Measurements from ENCODE around the gene SMC2.
A peak's percentile ranks its signal among the peaks of the same experiment; 100 is the strongest.

The SMC2 gene

DNA sequence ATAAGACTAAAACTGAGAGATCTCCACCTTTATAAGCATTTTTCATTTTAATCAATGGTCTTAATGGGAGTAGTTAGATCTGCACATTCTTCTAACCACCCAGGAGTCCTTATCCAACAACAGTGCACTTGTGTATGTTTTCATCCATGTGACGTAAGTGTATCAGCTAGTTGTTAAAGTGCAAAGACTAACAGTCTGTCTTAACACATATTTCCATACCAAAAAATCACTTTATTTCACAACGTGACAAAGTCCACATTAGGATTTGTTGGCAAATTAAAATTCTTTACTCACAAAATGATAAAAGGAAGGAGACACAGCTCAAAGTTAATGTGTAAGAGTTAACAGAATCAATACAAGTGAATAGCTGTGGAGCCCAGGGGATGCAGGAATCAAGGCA lies 1.9 kb upstream of the SMC2 start:
- TF ChIP-seq, protein P1, sequence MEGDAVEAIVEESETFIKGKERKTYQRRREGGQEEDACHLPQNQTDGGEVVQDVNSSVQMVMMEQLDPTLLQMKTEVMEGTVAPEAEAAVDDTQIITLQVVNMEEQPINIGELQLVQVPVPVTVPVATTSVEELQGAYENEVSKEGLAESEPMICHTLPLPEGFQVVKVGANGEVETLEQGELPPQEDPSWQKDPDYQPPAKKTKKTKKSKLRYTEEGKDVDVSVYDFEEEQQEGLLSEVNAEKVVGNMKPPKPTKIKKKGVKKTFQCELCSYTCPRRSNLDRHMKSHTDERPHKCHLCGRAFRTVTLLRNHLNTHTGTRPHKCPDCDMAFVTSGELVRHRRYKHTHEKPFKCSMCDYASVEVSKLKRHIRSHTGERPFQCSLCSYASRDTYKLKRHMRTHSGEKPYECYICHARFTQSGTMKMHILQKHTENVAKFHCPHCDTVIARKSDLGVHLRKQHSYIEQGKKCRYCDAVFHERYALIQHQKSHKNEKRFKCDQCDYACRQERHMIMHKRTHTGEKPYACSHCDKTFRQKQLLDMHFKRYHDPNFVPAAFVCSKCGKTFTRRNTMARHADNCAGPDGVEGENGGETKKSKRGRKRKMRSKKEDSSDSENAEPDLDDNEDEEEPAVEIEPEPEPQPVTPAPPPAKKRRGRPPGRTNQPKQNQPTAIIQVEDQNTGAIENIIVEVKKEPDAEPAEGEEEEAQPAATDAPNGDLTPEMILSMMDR (IDR thresholded peaks at IDR 0.05) = no peak

GRCh38 chr9:104092875-104093600 lies 1.1 kb upstream of the SMC2 start:
- Mint-ChIP-seq H3K9me3 (peaks cover 9% of the 10 kb centered on the region), H3K36me3 (ENCODE audit: low read depth) (peaks cover 27% of the 10 kb centered on the region), H3K27ac (peak overlapping the region; percentile 100), H3K27me3 (ENCODE audit: low read depth, poor library complexity) (no peaks in the 10 kb centered on the region), H3K4me1 (peaks cover 65% of the 10 kb centered on the region), H3K4me3 (peak overlapping the region; percentile 93)
- no peak for DNase-seq
- TF ChIP-seq, protein P1 (IDR thresholded peaks at IDR 0.05) = no peak

More for the DNA sequence above, 1.9 kb upstream of the SMC2 start:
- H3K27ac Mint-ChIP-seq = no peak overlapping the region
- peak overlapping the region; percentile 93 for H3K4me3 Mint-ChIP-seq
- no peak for DNase-seq
- no peaks in the 10 kb centered on the region for H3K27me3 Mint-ChIP-seq (ENCODE audit: low read depth, poor library complexity)
- H3K4me1 Mint-ChIP-seq = peaks cover 65% of the 10 kb centered on the region
- peaks cover 9% of the 10 kb centered on the region for H3K9me3 Mint-ChIP-seq
- peaks cover 24% of the 10 kb centered on the region for H3K36me3 Mint-ChIP-seq (ENCODE audit: low read depth)

GRCh38 chr9:104094534-104095015 lies 466 bp downstream of the SMC2 start:
- Mint-ChIP-seq H3K27ac (peak overlapping the region; percentile 100), H3K36me3 (ENCODE audit: low read depth) (peaks cover 19% of the 10 kb centered on the region)

GRCh38 chr9:104099630-104100029 lies 5.5 kb downstream of the SMC2 start:
- TF ChIP-seq, protein P1 (IDR thresholded peaks at IDR 0.05) = no peak
- DNase-seq = no peak
- Mint-ChIP-seq H3K9me3 (no peaks in the 10 kb centered on the region), H3K27ac (no peak overlapping the region), H3K27me3 (ENCODE audit: low read depth, poor library complexity) (no peaks in the 10 kb centered on the region), H3K36me3 (ENCODE audit: low read depth) (peaks cover 40% of the 10 kb centered on the region), H3K4me1 (peaks cover 24% of the 10 kb centered on the region), H3K4me3 (no peak overlapping the region)

More at GRCh38 chr9:104094534-104095015, 466 bp downstream of the SMC2 start:
- H3K27me3 Mint-ChIP-seq (ENCODE audit: low read depth, poor library complexity) = no peaks in the 10 kb centered on the region
- TF ChIP-seq, protein P1 (IDR thresholded peaks at IDR 0.05) = no peak
- H3K4me3 Mint-ChIP-seq = peak overlapping the region; percentile 93
- H3K9me3 Mint-ChIP-seq = no peaks in the 10 kb centered on the region
- H3K4me1 Mint-ChIP-seq = peaks cover 56% of the 10 kb centered on the region
- DNase-seq = peak; percentile 69

DNA sequence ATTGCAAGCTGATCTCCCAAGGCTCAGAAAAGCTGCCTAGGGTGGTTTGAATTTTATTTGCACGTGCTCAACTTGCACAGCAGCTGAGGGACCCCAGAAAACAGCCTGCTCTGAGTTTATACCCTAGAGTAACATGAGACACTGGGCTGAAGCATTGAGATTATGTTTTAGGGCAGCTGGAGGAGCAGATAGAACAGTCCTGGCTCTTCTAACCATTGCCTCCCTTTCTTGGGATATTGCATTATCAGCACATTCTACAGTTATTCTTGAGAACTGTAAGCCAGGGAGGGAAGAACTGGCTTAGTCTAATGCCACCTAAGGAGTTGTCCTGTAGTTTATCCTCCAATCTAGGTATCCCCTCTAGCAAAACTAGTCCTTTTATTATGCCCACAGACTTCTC lies 10.3 kb downstream of the SMC2 start:
- peaks cover 57% of the 10 kb centered on the region for H3K36me3 Mint-ChIP-seq (ENCODE audit: low read depth)
- no peaks in the 10 kb centered on the region for H3K4me1 Mint-ChIP-seq
- H3K27ac Mint-ChIP-seq = no peak overlapping the region
- no peak for DNase-seq
- TF ChIP-seq, protein P1 (IDR thresholded peaks at IDR 0.05) = no peak
- H3K9me3 Mint-ChIP-seq = no peaks in the 10 kb centered on the region
- H3K27me3 Mint-ChIP-seq (ENCODE audit: low read depth, poor library complexity) = no peaks in the 10 kb centered on the region
- no peak overlapping the region for H3K4me3 Mint-ChIP-seq

- no peak for DNase-seq
- Mint-ChIP-seq H3K4me1 (no peaks in the 10 kb centered on the region), H3K4me3 (no peak overlapping the region), H3K9me3 (no peaks in the 10 kb centered on the region), H3K27me3 (ENCODE audit: low read depth, poor library complexity) (no peaks in the 10 kb centered on the region), H3K27ac (no peak overlapping the region), H3K36me3 (ENCODE audit: low read depth) (peaks cover 46% of the 10 kb centered on the region)
- TF ChIP-seq, protein P1 (IDR thresholded peaks at IDR 0.05) = no peak
Measured at GRCh38 chr9:104107799-104108198, 13.7 kb downstream of the SMC2 start.
